HG03097 (cell line): ENCODE measurements around the gene SOX5.
"Not testable (repeated sequence)": the region's sequence is repeated elsewhere in the genome, so short reads cannot be mapped to it uniquely, and the experiment has no call there.

Experiments used
- ATAC-seq: cut with Tn5 transposase; IDR thresholded peaks from one replicate; pipeline ENCODE4 v1.9.1; 2021; ENCODE audit not compliant: unreplicated experiment, low FRiP score

The SOX5 gene

GRCh38 chr12:23760495-23760894 is 189.0 kb downstream of the SOX5 start:
- no peak for ATAC-seq

- no peak for ATAC-seq
Observed at GRCh38 chr12:23758608-23759007, 190.9 kb downstream of the SOX5 start.

- ATAC-seq, result no peak
Observed at GRCh38 chr12:23757541-23757962, 191.9 kb downstream of the SOX5 start.

GRCh38 chr12:23756416-23756815 is 193.1 kb downstream of the SOX5 start:
- no peak for ATAC-seq

- ATAC-seq, result no peak
Observed at GRCh38 chr12:23753628-23754365, 195.7 kb downstream of the SOX5 start.

- ATAC-seq, result no peak
Observed at GRCh38 chr12:23752245-23752644, 197.2 kb downstream of the SOX5 start.

GRCh38 chr12:23751641-23752040 is 197.8 kb downstream of the SOX5 start:
- ATAC-seq, result no peak

- ATAC-seq, result no peak
Observed at GRCh38 chr12:23750923-23751322, 198.5 kb downstream of the SOX5 start.

- ATAC-seq, result no peak
Observed at GRCh38 chr12:23744696-23745095, 204.8 kb downstream of the SOX5 start.

- no peak for ATAC-seq
Observed at GRCh38 chr12:23742574-23742973, 206.9 kb downstream of the SOX5 start.

- no peak for ATAC-seq
Observed at GRCh38 chr12:23731493-23731892, 218.0 kb downstream of the SOX5 start.

GRCh38 chr12:23731035-23731434 is 218.4 kb downstream of the SOX5 start:
- ATAC-seq, result no peak

GRCh38 chr12:23729359-23729758 is 220.1 kb downstream of the SOX5 start:
- no peak for ATAC-seq

GRCh38 chr12:23726646-23727045 is 222.8 kb downstream of the SOX5 start:
- ATAC-seq, result no peak

- ATAC-seq, result no peak
Observed at GRCh38 chr12:23722655-23723054, 226.8 kb downstream of the SOX5 start.

GRCh38 chr12:23721268-23721667 is 228.2 kb downstream of the SOX5 start:
- no peak for ATAC-seq

- ATAC-seq, result no peak
Observed at GRCh38 chr12:23719493-23719892, 230.0 kb downstream of the SOX5 start.

GRCh38 chr12:23710361-23710760 is 239.1 kb downstream of the SOX5 start:
- ATAC-seq, result not testable (repeated sequence)

- ATAC-seq, result no peak
Observed at GRCh38 chr12:23708185-23708837, 241.2 kb downstream of the SOX5 start.

- no peak for ATAC-seq
Observed at GRCh38 chr12:23707270-23707669, 242.2 kb downstream of the SOX5 start.

- no peak for ATAC-seq
Observed at GRCh38 chr12:23704992-23705943, 244.2 kb downstream of the SOX5 start.
